ENCODE measurements around the gene PCDH1. TPM values are rescaled to one million over a fixed set of nuclear protein-coding genes. Genes with fewer than 3 reads are reported as not detected.
A peak's percentile ranks its signal among the peaks of the same experiment; 100 is the strongest.

The PCDH1 gene
- total RNA-seq, 1 experiment from 2014 or later, result 0.53 TPM

GRCh38 chr5:141840280-141840812 lies 37.9 kb downstream of the PCDH1 start:
- DNase-seq (ENCODE audit: low read depth in 1 of 2, low spot score in 2 of 2), result no peak
- Histone ChIP-seq H3K36me3 (no peaks in the 10 kb centered on the region), H3K9me3 (replicated peaks) (no peaks in the 10 kb centered on the region), H3K27me3 (replicated peaks) (no peaks in the 10 kb centered on the region), H3K27ac (no peak overlapping the region), H3K4me3 (no peak overlapping the region), H3K4me1 (replicated peaks) (peaks cover 27% of the 10 kb centered on the region)

GRCh38 chr5:141839015-141839513 lies 39.1 kb downstream of the PCDH1 start:
- Histone ChIP-seq H3K9me3 (replicated peaks) (no peaks in the 10 kb centered on the region), H3K4me3 (no peak overlapping the region), H3K4me1 (replicated peaks) (peaks cover 25% of the 10 kb centered on the region), H3K27me3 (replicated peaks) (no peaks in the 10 kb centered on the region), H3K27ac (no peak overlapping the region), H3K36me3 (no peaks in the 10 kb centered on the region)
- DNase-seq (ENCODE audit: low read depth in 1 of 2, low spot score in 2 of 2), result no peak

- Histone ChIP-seq H3K4me1 (replicated peaks) (peaks cover 19% of the 10 kb centered on the region), H3K36me3 (no peaks in the 10 kb centered on the region), H3K27ac (no peak overlapping the region), H3K27me3 (replicated peaks) (no peaks in the 10 kb centered on the region), H3K9me3 (replicated peaks) (no peaks in the 10 kb centered on the region), H3K4me3 (no peak overlapping the region)
- DNase-seq (ENCODE audit: low read depth in 1 of 2, low spot score in 2 of 2), result no peak
These were observed 39.7 kb downstream of the PCDH1 start for GRCh38 chr5:141838326-141839014.

GRCh38 chr5:141835928-141836670 lies 42.1 kb downstream of the PCDH1 start:
- no peaks in the 10 kb centered on the region for H3K36me3 ChIP-seq
- no peaks in the 10 kb centered on the region for H3K27me3 ChIP-seq (replicated peaks)
- H3K4me3 ChIP-seq, result no peak overlapping the region
- no peak for DNase-seq (ENCODE audit: low read depth in 1 of 2, low spot score in 2 of 2)
- no peak overlapping the region for H3K27ac ChIP-seq
- H3K9me3 ChIP-seq (replicated peaks), result no peaks in the 10 kb centered on the region; the same call in 1 of the 2 replicates
- peaks cover 8% of the 10 kb centered on the region for H3K4me1 ChIP-seq (replicated peaks)

- H3K36me3 ChIP-seq, result no peaks in the 10 kb centered on the region
- DNase-seq (ENCODE audit: low read depth in 1 of 2, low spot score in 2 of 2), result no peak
- peaks cover 8% of the 10 kb centered on the region for H3K4me1 ChIP-seq (replicated peaks)
- H3K9me3 ChIP-seq (replicated peaks), result no peaks in the 10 kb centered on the region; the same call in 1 of the 2 replicates
- no peak overlapping the region for H3K4me3 ChIP-seq
- no peaks in the 10 kb centered on the region for H3K27me3 ChIP-seq (replicated peaks)
- H3K27ac ChIP-seq, result no peak overlapping the region
These were observed 43.9 kb downstream of the PCDH1 start for GRCh38 chr5:141834331-141834730.

- no peaks in the 10 kb centered on the region; the same call in 1 of the 2 replicates for H3K27me3 ChIP-seq (replicated peaks)
- peaks cover 8% of the 10 kb centered on the region for H3K4me1 ChIP-seq (replicated peaks)
- no peak overlapping the region for H3K27ac ChIP-seq
- no peaks in the 10 kb centered on the region; the same call in 1 of the 2 replicates for H3K9me3 ChIP-seq (replicated peaks)
- no peak for DNase-seq (ENCODE audit: low read depth in 1 of 2, low spot score in 2 of 2)
- H3K36me3 ChIP-seq, result no peaks in the 10 kb centered on the region
- H3K4me3 ChIP-seq, result no peak overlapping the region
These were observed 46.1 kb downstream of the PCDH1 start for GRCh38 chr5:141832131-141832530.

- H3K27ac ChIP-seq, result no peak overlapping the region
- H3K36me3 ChIP-seq, result no peaks in the 10 kb centered on the region
- no peaks in the 10 kb centered on the region for H3K4me1 ChIP-seq (replicated peaks)
- H3K27me3 ChIP-seq (replicated peaks), result no peaks in the 10 kb centered on the region; the same call in 1 of the 2 replicates
- no peaks in the 10 kb centered on the region; the same call in 1 of the 2 replicates for H3K9me3 ChIP-seq (replicated peaks)
- DNase-seq (ENCODE audit: low read depth in 1 of 2, low spot score in 2 of 2), result no peak
- H3K4me3 ChIP-seq, result no peak overlapping the region
These were observed 50.0 kb downstream of the PCDH1 start for GRCh38 chr5:141828162-141828561.

GRCh38 chr5:141826674-141827073 lies 51.5 kb downstream of the PCDH1 start:
- DNase-seq (ENCODE audit: low read depth in 1 of 2, low spot score in 2 of 2), result no peak
- Histone ChIP-seq H3K27ac (no peak overlapping the region), H3K9me3 (replicated peaks) (no peaks in the 10 kb centered on the region), H3K4me1 (replicated peaks) (peaks cover 5% of the 10 kb centered on the region), H3K4me3 (no peak overlapping the region), H3K36me3 (no peaks in the 10 kb centered on the region), H3K27me3 (replicated peaks) (no peaks in the 10 kb centered on the region; the same call in 1 of the 2 replicates)

GRCh38 chr5:141825791-141826560 lies 52.2 kb downstream of the PCDH1 start:
- H3K4me3 ChIP-seq, result no peak overlapping the region
- no peak overlapping the region for H3K27ac ChIP-seq
- peaks cover 10% of the 10 kb centered on the region for H3K4me1 ChIP-seq (replicated peaks)
- H3K9me3 ChIP-seq (replicated peaks), result no peaks in the 10 kb centered on the region
- H3K27me3 ChIP-seq (replicated peaks), result no peaks in the 10 kb centered on the region; the same call in 1 of the 2 replicates
- DNase-seq (ENCODE audit: low read depth in 1 of 2, low spot score in 2 of 2), result no peak
- H3K36me3 ChIP-seq, result no peaks in the 10 kb centered on the region

GRCh38 chr5:141825241-141825671 lies 53.0 kb downstream of the PCDH1 start:
- Histone ChIP-seq H3K36me3 (no peaks in the 10 kb centered on the region), H3K4me1 (replicated peaks) (peaks cover 10% of the 10 kb centered on the region), H3K27me3 (replicated peaks) (no peaks in the 10 kb centered on the region; the same call in 1 of the 2 replicates), H3K4me3 (no peak overlapping the region), H3K9me3 (replicated peaks) (no peaks in the 10 kb centered on the region), H3K27ac (no peak overlapping the region)
- no peak for DNase-seq (ENCODE audit: low read depth in 1 of 2, low spot score in 2 of 2)

- DNase-seq (ENCODE audit: low read depth in 1 of 2, low spot score in 2 of 2), result no peak
These were observed 53.5 kb downstream of the PCDH1 start for GRCh38 chr5:141824717-141825116.

GRCh38 chr5:141823056-141823455 lies 55.2 kb downstream of the PCDH1 start:
- H3K27me3 ChIP-seq (replicated peaks), result peaks cover 4% of the 10 kb centered on the region; the same call in 1 of the 2 replicates

More at GRCh38 chr5:141824717-141825116, 53.5 kb downstream of the PCDH1 start:
- Histone ChIP-seq H3K4me1 (replicated peaks) (peaks cover 10% of the 10 kb centered on the region), H3K4me3 (no peak overlapping the region), H3K9me3 (replicated peaks) (no peaks in the 10 kb centered on the region), H3K36me3 (no peaks in the 10 kb centered on the region), H3K27me3 (replicated peaks) (peaks cover 4% of the 10 kb centered on the region; the same call in 1 of the 2 replicates), H3K27ac (no peak overlapping the region)

GRCh38 chr5:141822144-141822543 lies 56.1 kb downstream of the PCDH1 start:
- H3K4me1 ChIP-seq (replicated peaks), result peaks cover 10% of the 10 kb centered on the region
- no peak overlapping the region for H3K4me3 ChIP-seq
- no peaks in the 10 kb centered on the region for H3K9me3 ChIP-seq (replicated peaks)
- peak overlapping the region; percentile 37; the same call in 1 of the 2 replicates for H3K27ac ChIP-seq
- peaks cover 4% of the 10 kb centered on the region; the same call in 1 of the 2 replicates for H3K27me3 ChIP-seq (replicated peaks)
- DNase-seq (ENCODE audit: low read depth in 1 of 2, low spot score in 2 of 2), result no peak
- no peaks in the 10 kb centered on the region for H3K36me3 ChIP-seq

More at GRCh38 chr5:141823056-141823455, 55.2 kb downstream of the PCDH1 start:
- H3K4me1 ChIP-seq (replicated peaks), result peaks cover 10% of the 10 kb centered on the region
- H3K9me3 ChIP-seq (replicated peaks), result no peaks in the 10 kb centered on the region
- no peak for DNase-seq (ENCODE audit: low read depth in 1 of 2, low spot score in 2 of 2)
- no peaks in the 10 kb centered on the region for H3K36me3 ChIP-seq
- H3K4me3 ChIP-seq, result no peak overlapping the region
- H3K27ac ChIP-seq, result no peak overlapping the region
